Measurements from ENCODE around the gene C3orf85.

Gene C3orf85

GRCh38 chr3:109155828-109156227 is 19.3 kb downstream of the C3orf85 start:
- Histone ChIP-seq H3F3A (ENCODE audit: insufficient read depth) (no peaks in the 10 kb centered on the region), H3K36me3 (ENCODE audit: low read length) (no peaks in the 10 kb centered on the region), H3K9me2 (replicated peaks; ENCODE audit: insufficient read depth, low read length) (no peaks in the 10 kb centered on the region), H3K9me3 (ENCODE audit: insufficient read depth, low read length) (no peaks in the 10 kb centered on the region), H3K27ac (ENCODE audit: low read depth, low read length) (no peak overlapping the region), H3K9ac (ENCODE audit: low read length) (no peak overlapping the region), H3K4me2 (ENCODE audit: low read depth, low read length, poor library complexity, severe bottlenecking) (no peak overlapping the region), H2AFZ (ENCODE audit: low read depth, low read length, severe bottlenecking) (no peak overlapping the region), H4K20me1 (ENCODE audit: low read depth, low read length) (no peaks in the 10 kb centered on the region), H3K27me3 (ENCODE audit: low read length) (no peaks in the 10 kb centered on the region), H3K4me3 (ENCODE audit: insufficient read depth, low read length, poor library complexity, severe bottlenecking) (no peak overlapping the region), H3K79me2 (ENCODE audit: insufficient read depth, low read length) (no peaks in the 10 kb centered on the region)
- TF ChIP-seq EZH2phosphoT487 (conservative IDR thresholded peaks at IDR 0.05; ENCODE audit: low read length) (no peak), CTCF (IDR thresholded peaks at IDR 0.05; ENCODE audit: insufficient read depth, low read length, poor library complexity, severe bottlenecking) (no peak)

GRCh38 chr3:109161487-109162123 is 25.1 kb downstream of the C3orf85 start:
- no peak overlapping the region for H3K9ac ChIP-seq (ENCODE audit: low read length)
- no peak for TF ChIP-seq CTCF (IDR thresholded peaks at IDR 0.05; ENCODE audit: insufficient read depth, low read length, poor library complexity, severe bottlenecking)
- no peak overlapping the region for H3K4me3 ChIP-seq (ENCODE audit: insufficient read depth, low read length, poor library complexity, severe bottlenecking)
- no peak overlapping the region for H2AFZ ChIP-seq (ENCODE audit: low read depth, low read length, severe bottlenecking)
- no peaks in the 10 kb centered on the region for H3K36me3 ChIP-seq (ENCODE audit: low read length)
- H3K79me2 ChIP-seq (ENCODE audit: insufficient read depth, low read length) = no peaks in the 10 kb centered on the region
- H4K20me1 ChIP-seq (ENCODE audit: low read depth, low read length) = no peaks in the 10 kb centered on the region
- H3F3A ChIP-seq (ENCODE audit: insufficient read depth) = no peaks in the 10 kb centered on the region
- no peak overlapping the region for H3K27ac ChIP-seq (ENCODE audit: low read depth, low read length)
- no peaks in the 10 kb centered on the region for H3K27me3 ChIP-seq (ENCODE audit: low read length)
- H3K4me2 ChIP-seq (ENCODE audit: low read depth, low read length, poor library complexity, severe bottlenecking) = no peak overlapping the region
- H3K9me2 ChIP-seq (replicated peaks; ENCODE audit: insufficient read depth, low read length) = no peaks in the 10 kb centered on the region
- H3K9me3 ChIP-seq (ENCODE audit: insufficient read depth, low read length) = no peaks in the 10 kb centered on the region

- Histone ChIP-seq H3K9ac (ENCODE audit: low read length) (no peak overlapping the region), H4K20me1 (ENCODE audit: low read depth, low read length) (no peaks in the 10 kb centered on the region), H3K4me3 (ENCODE audit: insufficient read depth, low read length, poor library complexity, severe bottlenecking) (no peak overlapping the region), H3K36me3 (ENCODE audit: low read length) (no peaks in the 10 kb centered on the region), H3K27ac (ENCODE audit: low read depth, low read length) (no peak overlapping the region), H2AFZ (ENCODE audit: low read depth, low read length, severe bottlenecking) (no peak overlapping the region), H3F3A (ENCODE audit: insufficient read depth) (no peaks in the 10 kb centered on the region), H3K27me3 (ENCODE audit: low read length) (no peaks in the 10 kb centered on the region), H3K9me3 (ENCODE audit: insufficient read depth, low read length) (no peaks in the 10 kb centered on the region), H3K4me2 (ENCODE audit: low read depth, low read length, poor library complexity, severe bottlenecking) (no peak overlapping the region), H3K79me2 (ENCODE audit: insufficient read depth, low read length) (no peaks in the 10 kb centered on the region), H3K9me2 (replicated peaks; ENCODE audit: insufficient read depth, low read length) (no peaks in the 10 kb centered on the region)
- TF ChIP-seq CTCF (IDR thresholded peaks at IDR 0.05; ENCODE audit: insufficient read depth, low read length, poor library complexity, severe bottlenecking) (no peak), EZH2phosphoT487 (conservative IDR thresholded peaks at IDR 0.05; ENCODE audit: low read length) (no peak)
Measured at GRCh38 chr3:109165905-109166304, 29.4 kb downstream of the C3orf85 start.

Measured in SU-DHL-6 (cell line).